DMS 273 (cell line): ENCODE measurements around the gene BDH1.

Experiments
- DNase-seq: peaks from one replicate; lab custom pipeline; 2025; ENCODE audit not compliant: unreplicated experiment; lab: John Stamatoyannopoulos, UW

The BDH1 gene

DNA sequence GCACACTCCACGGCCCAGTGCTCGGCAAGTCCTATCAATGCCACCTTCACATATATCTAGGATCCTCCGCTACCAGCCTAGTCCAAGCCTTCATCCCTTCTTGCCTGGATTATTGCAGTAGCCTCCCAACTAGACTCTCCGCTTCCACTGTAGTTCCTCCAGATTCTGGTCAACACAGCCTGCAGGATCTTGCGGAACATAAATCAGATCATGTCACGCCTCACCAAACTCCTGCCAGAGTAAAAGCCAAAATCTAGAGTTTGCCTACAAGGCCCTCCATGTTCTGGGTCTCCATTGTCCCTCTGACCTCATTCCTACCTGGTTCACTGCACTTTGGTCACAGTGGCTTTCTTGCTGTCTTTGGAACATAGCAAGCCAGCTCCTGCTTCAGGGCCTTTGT lies 3.6 kb downstream of the BDH1 start:
- no peak for DNase-seq

DNA sequence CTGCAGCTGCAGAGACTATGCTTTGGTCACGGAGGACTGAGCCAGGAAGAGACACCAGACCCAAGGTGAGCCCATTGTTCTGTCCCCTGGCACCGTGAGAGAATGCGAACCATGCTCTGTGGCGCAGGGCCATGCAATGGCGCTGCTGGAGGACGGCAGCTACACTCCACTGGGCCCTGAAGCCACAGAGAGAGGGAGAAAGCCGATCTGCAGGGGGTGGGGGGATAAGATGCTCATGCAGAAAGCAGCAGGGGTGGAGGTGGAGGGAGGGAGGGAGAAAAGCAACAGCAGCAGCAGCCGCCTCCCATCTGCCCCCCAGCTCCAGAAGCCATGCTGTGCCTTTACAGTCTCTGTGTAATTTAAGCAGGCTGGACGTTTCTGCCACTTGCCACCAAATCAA lies 5.3 kb downstream of the BDH1 start:
- DNase-seq, result no peak

DNA sequence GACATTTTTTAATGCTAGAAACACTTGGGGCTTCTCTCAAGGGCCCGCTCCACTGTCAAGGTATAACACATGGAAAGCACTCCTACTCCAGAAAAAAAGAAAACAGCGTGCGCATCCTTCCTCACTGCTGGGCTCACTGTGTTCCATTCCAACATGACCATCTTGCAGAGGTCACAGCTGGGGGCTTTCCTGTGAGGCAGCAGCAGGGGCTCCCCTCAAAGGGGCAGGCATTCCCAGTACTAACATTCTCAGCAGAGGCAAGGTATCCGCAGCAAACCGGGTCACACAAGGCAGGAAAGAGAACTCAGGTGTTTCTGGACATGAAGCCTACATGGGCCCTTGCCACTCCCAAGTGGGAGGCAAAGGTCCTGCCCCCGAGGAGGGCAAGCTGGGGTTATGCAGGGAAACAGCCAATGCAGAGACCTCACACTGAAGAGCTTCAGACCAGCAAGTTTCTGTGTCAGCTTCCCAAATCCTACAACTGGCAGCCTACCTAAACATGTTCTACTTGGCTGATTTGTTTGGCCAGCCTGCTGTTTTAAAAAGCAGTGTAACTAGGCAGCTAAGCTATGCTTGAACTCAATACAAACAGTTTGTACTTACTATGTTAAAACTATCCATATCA lies 6.4 kb downstream of the BDH1 start:
- no peak for DNase-seq

DNA sequence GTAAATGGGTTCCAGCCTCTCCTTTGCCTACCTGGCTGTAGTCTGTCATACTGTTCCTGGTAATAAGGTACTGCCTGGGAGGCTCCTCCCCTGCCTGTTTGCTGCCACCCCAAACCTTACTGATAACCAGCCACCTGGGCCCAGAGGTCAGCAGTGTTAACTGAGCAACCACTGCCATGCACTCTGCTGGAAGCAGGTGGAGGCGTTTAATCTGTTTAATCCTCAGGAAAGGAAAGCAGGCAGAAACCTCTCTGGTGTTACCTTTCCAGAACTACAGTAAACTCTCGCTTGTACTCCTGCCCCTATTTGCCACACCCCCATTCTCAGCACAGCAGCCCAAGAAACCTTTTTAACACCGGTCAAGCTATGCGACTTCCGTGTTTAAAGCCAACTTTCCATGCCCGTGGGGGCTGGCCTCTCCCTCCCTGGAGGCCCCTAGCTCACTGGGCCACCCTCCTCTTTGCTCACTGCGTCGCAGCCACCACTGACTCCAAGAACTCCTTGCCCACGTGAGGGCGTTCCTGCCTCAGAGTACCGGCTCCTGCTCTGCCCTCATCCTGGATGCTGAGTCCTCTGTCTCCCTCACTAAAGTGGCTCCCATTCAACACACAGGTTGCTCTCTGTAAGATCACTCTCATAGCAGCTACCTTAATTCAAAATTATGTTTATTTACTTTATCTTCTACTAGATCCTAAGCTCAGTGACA lies 8.3 kb downstream of the BDH1 start:
- no peak for DNase-seq

DNA sequence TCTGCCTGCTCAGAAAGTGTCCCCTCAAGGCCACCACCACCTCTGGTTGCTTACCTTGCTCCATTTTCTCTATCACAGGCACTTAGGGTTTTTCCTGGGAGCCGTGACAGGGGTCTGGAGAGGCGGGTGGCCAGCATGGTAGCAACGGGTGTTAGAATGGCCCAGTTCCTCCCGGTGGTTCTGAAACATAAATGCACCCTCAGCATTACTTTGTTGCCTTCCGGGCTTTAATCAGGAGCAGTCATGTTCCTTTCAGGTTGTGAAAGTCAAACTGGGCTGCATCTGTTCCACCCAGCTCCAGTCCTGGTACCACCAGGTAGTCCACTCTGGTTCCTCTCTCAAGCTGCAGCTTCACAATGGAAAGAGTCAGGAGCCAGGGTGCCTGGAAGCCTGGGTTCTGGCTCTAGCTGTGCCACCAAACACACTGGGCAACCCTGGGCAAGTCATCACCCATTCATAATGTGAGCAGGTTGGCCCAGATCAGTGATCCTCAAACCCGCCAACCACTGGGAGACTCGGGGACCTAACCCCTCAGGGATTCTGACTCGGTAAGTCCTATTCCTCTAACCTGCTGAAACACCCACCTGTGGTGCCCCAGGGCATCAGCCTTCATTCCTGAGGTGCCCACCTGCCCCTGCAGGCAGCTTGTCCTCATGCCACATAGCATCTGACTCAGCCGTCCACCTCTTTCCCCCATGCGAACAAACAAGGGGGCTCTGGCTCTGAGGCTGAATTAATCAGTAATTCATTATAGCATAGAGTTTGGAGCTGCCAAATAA lies 9.3 kb downstream of the BDH1 start:
- DNase-seq, result no peak

DNA sequence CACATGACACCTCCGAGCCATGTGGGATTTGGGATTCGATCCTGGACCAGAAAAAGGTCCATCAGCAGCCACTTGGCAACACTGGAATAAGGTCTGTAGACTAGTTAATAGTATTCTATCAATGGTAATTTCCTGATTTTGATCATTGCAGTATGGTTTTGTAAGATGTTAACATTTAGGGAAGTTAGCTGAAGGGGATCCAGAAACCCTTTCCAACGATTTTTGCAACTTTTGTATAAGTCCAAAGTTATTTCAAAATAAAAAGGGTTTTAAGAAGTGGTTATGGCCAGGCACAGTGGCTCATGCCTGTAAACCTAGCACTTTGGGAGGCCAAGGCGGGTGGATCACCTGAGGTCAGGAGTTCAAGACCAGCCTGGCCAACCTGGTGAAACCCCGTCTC lies 10.2 kb downstream of the BDH1 start:
- no peak for DNase-seq

DNA sequence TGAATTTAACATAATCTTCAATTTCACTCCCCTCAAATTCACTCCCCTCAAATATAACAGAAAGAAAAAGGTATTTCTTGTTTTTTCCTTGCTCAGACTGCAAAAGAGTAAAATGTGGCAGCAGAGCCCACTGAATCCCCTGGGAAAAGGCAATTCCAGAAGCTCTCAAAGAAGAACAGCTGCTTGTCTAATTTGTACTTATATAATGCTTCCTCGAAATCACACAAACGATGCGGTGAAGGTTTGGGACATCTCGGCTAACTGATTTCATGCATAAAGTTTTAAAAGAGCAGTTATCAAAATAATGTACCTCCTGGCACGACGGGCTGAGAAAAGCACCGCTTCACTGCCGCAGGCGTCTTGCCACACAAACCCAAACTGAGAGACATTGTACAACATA lies 10.7 kb downstream of the BDH1 start:
- peak; percentile 43 for DNase-seq

DNA sequence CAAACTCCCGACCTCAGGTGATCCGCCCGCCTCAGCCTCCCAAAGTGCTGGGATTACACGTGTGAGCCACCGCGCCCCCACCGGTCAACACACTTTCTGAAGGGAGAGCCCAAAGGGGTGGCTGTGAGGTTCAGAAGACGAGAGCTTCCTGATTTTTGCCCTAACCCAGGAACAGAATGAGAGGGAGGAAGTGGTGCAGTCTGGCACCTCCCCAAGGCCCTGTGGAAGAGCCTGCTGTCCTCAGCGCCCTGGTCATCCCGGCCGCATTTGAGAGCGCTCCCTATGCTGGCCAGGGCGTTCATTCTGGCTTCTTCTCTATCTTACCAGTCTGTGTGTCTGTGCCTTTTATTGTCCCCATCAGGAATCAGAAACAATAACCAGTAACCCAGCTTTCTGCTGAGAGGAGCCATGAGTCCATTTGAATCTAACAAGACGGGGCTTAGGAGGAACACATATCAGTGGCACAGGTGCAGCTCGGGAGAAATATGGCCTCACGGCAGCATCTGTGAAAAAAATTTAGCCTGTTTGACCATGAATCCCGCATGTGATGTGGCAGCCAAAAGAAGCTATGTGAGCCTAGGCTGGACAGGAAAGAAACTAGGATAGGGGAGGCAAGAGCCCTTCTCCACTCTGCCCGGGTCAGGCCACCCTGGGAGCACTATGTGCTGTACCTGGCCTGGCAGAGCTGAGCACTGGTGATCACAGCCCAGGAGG lies 12.9 kb downstream of the BDH1 start:
- no peak for DNase-seq

DNA sequence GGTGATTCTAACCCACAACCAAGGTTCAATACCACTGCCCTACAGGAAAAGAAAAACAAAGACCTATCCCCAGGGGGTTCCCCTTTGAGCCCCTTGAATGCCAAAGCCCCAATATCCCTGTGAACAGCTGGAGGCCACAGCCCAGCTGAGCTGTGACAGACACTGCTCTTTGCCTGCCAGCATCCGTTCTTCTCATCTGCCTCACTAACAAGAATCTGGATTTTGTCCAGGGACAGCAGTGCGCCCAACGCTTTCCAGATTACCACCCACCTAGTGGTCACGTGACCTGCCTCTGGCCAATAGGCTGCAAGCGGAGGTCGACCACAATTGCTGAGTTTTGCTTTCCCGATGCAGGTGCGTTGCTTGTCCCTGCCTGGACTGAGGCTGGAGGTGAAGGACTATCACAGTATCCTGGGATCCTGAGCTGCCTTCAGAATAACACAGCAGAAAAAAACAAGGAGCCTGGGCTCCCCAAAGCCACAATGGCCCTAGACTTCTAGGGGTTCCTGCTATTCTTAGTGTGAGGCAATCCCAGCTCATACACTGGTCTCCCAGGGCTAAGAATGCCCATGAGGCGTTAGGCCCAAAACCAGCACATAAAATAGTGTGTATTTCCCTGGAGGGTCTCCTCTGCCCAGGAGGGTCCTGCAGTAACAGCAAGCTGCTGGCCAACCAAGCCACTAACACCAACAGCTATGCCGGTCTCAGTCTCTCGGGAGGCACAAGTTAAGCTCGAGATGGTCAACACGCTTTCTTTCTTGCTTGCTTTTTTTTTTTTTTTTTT lies 13.8 kb downstream of the BDH1 start:
- DNase-seq, result peak; percentile 86

DNA sequence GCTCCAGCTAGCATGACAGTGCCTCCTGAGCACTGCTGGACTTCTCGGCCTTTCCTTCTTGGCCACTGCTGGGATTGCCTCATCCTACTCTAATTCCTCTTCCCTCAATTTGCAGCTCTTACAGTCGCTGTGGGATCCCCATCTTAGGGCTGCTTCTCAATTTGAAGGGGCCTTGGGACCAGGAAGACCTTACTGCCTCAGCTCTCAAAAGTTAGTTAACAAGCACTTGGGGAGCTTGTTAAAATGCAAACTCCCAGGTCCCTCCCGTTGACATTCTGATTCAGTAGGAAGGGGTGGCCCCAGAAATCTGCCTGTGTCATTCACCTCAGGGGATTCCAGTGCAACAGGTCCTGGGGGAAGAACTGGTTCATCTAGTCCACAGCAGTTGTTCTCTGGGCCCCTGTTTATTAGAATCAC lies 14.8 kb downstream of the BDH1 start:
- no peak for DNase-seq

DNA sequence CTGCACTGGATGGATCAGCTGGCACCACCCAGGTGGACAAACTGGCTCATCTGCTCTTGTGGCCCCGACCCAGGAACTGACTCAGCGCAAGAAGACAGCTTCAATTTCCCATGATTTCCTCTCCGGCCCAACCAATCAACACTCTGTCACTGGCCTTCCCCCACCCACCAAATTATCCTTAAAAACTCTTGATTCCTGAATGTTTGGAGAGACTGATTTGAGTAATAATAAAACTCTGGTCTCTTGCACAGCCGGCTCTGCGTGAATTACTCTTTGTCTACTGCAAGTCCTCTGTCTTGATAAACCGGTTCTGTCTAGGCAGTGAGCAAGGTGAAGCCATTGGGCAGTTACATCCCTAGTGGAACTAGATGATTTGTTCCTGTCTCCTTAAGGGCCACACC lies 16.1 kb downstream of the BDH1 start:
- DNase-seq, result no peak

DNA sequence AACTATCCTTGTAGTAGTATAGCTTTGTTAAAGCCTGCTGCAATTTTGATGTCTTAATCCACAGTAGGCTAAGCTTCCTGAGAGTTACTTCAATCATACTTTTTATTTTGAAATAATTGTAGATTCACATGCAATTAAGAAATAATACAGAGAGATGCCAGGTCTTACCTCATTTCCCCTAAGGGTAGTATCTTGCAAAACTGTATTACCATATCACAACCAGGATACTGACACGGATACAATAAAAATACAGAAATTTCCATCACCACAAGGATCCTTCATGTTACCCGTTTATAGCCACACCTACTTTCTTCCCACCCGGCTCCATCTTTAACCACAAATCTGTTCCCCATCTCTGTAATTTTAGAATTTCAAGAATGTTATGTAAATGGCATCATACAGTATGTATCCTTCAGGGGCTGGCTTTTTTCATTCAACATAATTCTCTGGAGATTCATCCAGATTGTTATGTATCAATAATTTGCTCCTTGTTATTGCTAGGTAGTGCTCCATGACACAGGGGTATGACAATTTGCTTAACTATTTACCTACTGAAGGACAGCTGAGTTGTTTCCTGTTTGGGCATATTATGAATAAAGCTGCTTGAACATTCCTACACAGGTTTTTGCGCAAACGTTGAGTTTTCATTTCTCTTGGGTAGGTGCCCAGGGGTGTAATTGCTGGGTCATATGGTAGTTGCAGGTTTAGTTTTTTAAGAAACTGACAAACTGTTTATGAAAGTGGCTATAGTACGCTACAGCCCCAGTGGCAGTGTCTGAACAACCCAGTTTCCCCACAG lies 21.6 kb downstream of the BDH1 start:
- no peak for DNase-seq

DNA sequence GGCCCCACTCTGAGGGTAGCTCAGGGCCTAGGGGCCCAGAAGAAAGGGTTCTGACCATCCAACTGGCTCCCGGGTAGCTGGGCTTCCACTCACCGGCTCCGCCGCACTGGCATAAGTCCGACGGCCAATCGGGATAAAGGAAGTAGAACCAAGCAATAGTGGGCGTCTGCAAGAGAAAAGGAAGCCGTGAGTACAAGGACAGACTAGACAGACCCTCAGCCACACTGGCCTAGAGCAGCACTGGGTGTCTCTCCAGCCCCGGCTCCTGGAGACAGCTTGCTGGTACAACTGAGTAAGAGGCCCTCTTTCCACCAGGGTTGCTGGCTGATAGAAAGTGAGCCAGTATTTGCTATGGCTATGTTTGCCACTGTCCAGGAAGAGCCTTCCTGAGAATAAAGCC lies 22.4 kb downstream of the BDH1 start:
- DNase-seq, result no peak

DNA sequence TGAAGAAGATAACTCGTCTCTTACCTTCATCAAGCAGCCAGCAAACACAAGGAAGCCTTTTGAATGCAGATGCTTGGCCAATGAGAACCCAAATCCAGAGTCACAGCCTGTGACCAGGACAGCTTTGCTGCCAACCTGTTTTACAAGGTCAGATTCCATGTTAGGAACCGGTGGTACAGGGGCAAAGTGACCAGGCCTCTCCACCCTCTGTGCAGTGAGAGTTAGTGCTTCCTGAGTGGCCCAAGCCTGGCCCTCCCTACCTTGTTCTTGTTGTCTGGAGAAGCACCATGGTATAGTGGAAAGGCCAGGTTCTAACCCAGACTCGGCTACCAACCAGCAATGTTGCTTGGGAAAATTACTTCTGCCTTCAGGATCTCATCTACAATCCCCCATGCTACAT lies 23.4 kb downstream of the BDH1 start:
- no peak for DNase-seq

DNA sequence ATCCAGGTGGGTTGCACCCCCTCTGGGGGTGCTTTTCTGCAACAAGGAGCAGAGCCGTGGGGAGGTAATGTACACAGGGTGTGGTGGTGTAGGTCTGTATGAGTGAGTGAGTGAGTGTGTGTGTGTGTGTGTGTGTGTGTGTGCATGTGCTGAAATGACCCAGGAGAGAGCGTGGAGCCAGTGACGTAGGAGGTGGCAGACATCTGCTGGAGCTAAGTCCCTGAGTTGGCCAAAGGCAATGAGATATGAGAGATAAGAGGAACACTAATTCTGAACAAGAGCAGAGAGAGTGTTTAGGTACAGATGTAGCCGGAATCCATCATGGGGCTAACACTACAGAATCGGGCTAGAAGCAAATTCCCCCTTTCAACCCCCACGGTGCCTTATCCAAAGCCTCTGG lies 27.6 kb downstream of the BDH1 start:
- no peak for DNase-seq

DNA sequence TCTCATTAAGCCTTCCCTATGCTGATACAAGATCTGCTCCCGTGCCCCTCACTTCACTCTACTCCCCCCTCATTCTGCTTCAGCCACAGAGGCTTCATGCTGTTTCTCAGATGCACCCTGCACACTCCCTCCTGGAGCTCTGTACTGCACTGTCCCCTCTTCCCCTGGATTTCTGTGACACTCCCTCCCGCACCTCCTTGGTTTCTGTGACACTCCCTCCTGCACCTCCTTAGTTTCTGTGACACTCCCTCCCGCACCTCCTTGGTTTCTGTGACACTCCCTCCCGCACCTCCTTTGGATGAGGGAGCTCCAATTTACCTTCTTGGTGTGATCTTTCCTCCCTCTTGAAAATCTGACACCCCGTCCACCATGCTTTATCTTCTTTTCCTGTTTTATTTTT lies 28.2 kb downstream of the BDH1 start:
- no peak for DNase-seq

DNA sequence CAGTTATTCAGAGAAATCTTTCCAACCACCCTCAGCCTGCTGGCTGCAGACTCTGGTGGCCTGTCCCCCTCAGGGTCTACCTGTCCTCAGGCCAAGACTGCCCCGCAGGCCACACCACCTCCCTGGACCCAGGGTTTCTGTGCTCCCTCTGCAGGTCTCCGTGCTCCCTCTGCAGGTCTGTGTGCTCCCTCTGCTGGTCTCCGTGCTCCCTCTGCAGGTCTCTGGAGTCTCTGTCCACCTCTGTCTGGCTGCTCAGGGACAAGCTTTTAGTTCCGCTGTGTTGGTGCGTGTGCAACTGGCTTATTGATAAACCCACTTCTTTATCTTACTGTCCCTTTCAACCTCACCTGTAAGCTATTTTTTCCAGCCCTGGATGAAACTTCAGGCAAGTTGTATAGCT lies 30.1 kb downstream of the BDH1 start:
- peak; percentile 29 for DNase-seq

DNA sequence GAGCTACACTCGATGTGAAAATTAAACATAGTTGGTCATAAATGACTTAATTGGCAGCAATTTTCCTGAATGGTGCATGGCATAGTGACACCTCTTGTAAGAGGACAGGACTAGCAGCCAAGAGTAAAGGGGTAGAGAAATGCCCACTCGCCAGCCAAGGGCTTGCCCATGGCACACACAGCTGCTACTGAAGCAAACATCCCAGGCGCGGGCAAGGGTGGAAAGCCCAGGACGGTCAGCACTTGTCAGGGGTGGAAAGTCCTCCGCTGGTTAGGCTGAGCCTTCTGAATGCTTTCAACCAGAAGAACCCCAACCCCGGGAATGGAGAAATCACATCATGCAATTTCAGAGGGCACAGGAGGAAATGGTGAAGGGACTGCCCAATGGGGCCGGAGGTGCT lies 31.6 kb downstream of the BDH1 start:
- no peak for DNase-seq

DNA sequence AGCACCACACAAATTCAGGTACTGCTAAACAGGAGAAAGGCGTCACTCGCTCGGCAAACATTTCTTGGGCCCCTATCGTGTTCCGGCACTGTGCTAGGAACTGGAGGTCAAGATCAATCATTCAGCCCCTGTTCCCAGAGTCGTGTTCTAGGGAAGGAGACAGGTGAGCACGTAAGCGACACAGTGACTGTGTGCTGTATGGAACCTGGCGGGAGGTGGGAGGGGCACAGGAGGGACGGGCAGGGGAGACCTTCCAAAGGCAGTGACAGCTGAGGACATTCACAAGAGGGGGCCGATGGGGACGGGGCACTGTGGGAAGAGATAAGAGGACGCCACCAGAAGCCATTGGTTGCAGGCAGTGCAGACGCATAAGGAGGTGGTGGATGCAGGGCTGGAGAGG lies 32.2 kb downstream of the BDH1 start:
- DNase-seq, result no peak

DNA sequence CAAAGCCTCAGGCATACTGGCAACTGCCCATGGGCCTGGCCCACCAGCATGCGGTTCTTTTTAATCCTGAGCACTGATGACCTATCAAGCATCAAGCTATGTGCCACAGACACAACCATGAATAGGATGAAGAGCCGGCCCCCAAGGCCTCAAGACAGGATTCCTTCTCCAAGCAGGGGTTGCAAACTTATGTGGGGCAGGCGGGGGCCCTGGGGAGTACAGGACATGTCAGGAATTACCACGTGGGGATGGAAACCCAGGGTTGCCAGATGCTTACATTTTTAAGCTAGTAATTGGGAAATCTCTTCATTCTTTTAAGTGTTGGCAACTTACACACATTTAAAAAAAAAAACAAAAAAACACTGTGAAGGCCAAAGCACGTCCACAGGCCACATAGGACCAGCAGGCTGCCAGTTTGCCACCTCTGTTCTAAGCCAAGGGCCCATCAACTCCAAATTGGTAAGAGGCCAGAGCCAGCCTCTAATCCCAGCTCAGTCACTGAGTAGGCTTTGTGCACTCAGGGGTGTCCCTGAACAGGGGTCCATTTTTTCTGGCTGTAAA lies 32.8 kb downstream of the BDH1 start:
- DNase-seq, result no peak
